Caco-2 (cell line): ENCODE results near the gene ATP6V0C. TPM values are rescaled to one million over a fixed set of nuclear protein-coding genes. Genes with fewer than 3 reads are reported as not detected.

Experiments
- BruUV-seq: library from RNA; stranded (reverse); fragments of 400-500 nt; replicated peaks from 2 replicates; lab custom pipeline; 2021; lab: Mats Ljungman, UMichigan
- CTCF ChIA-PET: fragments of 300-600 bp; sonication (Branson Sonifier 250); formaldehyde crosslinking; loops from one replicate; lab custom pipeline; 2022; ENCODE audit warnings: antibody characterized with exemption; lab: Charles Lee
- POLR2A ChIA-PET: fragments of 300-600 bp; sonication (Branson Sonifier 250); formaldehyde crosslinking; loops from one replicate; lab custom pipeline; 2022; ENCODE audit warnings: antibody characterized with exemption; lab: Charles Lee
- DNase-seq, 2 experiments: peaks; one replicate each; pipeline versions ENCODE4 v3.0.0 to v3.0.0-alpha.2; 2020 to 2022
- H3K27me3 ChIP-seq: replicated peaks from 2 replicates; pipeline ENCODE4 v1.6.0; 2011; ENCODE audit warnings: low read length; ENCODE audit not compliant: control insufficient read depth, insufficient read depth
- H3K36me3 ChIP-seq: 2 replicates; pipeline ENCODE4 v1.5.1; 2011; ENCODE audit warnings: low read length; ENCODE audit not compliant: control insufficient read depth, insufficient read depth
- H3K4me1 ChIP-seq: fragments of 250-450 bp; sonication (Bioruptor Pico); 2 replicates; pipeline ENCODE4 v1.5.1; 2020; ENCODE audit warnings: mild to moderate bottlenecking
- H3K4me3 ChIP-seq: 2 replicates; pipeline ENCODE4 v1.5.1; 2011; ENCODE audit warnings: low read depth, mild to moderate bottlenecking, control low read depth, low read length
- H3K9me3 ChIP-seq: fragments of 250-450 bp; sonication (Bioruptor Pico); 2 replicates; pipeline ENCODE4 v1.5.1; 2020; ENCODE audit warnings: mild to moderate bottlenecking, moderate library complexity
- H3K27ac Mint-ChIP-seq: one replicate; pipeline ENCODE4 v1.8.0; 2022; ENCODE audit warnings: mixed read lengths; ENCODE audit not compliant: unreplicated experiment
- H3K27me3 Mint-ChIP-seq: one replicate; pipeline ENCODE4 v1.8.0; 2022; ENCODE audit warnings: mixed read lengths; ENCODE audit not compliant: insufficient read depth, unreplicated experiment
- H3K36me3 Mint-ChIP-seq: one replicate; pipeline ENCODE4 v1.8.0; 2022; ENCODE audit warnings: mild to moderate bottlenecking, mixed read lengths; ENCODE audit not compliant: insufficient read depth, unreplicated experiment
- H3K4me1 Mint-ChIP-seq: one replicate; pipeline ENCODE4 v1.8.0; 2022; ENCODE audit warnings: low read depth, mixed read lengths; ENCODE audit not compliant: unreplicated experiment
- H3K4me3 Mint-ChIP-seq: one replicate; pipeline ENCODE4 v1.8.0; 2022; ENCODE audit warnings: mild to moderate bottlenecking, moderate library complexity, mixed read lengths; ENCODE audit not compliant: unreplicated experiment
- H3K9me3 Mint-ChIP-seq: one replicate; pipeline ENCODE4 v1.8.0; 2022; ENCODE audit warnings: mixed read lengths; ENCODE audit not compliant: unreplicated experiment
- CTCF ChIP-seq, 2 experiments: fragments of 200-600 bp in 1 of 2; IDR thresholded peaks; 1 replicate in 1 of 2; 2 replicates in 1 of 2; pipeline versions ENCODE4 v1.5.1 to v1.8.0; 2011 to 2022; ENCODE audit warnings: antibody characterized with exemption in 1 of 2, control low read depth in 1 of 2, inconsistent platforms in 1 of 2, low read depth in 1 of 2, low read length in 1 of 2, mild to moderate bottlenecking in 1 of 2, moderate library complexity in 1 of 2; ENCODE audit not compliant: insufficient read depth in 1 of 2, severe bottlenecking in 1 of 2, unreplicated experiment in 1 of 2
- intact Hi-C: fragments of 100-400 bp; cut with micrococcal nuclease; formaldehyde crosslinking; loops from one replicate; pipeline ENCODE4 v1.10.0; 2022; ENCODE audit not compliant: unreplicated experiment
- total RNA-seq: library from RNA; stranded (reverse); gene quantifications from 2 replicates; pipeline ENCODE4 v1.2.3, GENCODE V29; 2022

ATP6V0C gene
- total RNA-seq, 1 experiment from 2014 or later = 200 TPM

GRCh38 chr16:2507665-2508064 lies 6.1 kb upstream of the ATP6V0C start:
- intact Hi-C loops = loop anchor here (10.0 kb wide), 1 partner anchor 73 kb away; no protein-coding TSS in a partner anchor
- POLR2A ChIA-PET = no interaction called here
- Histone ChIP-seq H3K27me3 (no peaks in the 10 kb centered on the region), H3K36me3 (no peaks in the 10 kb centered on the region), H3K9me3 (no peaks in the 10 kb centered on the region), H3K4me1 (peaks cover 8% of the 10 kb centered on the region; the same call in 1 of the 2 replicates), H3K4me3 (no peak overlapping the region)
- Mint-ChIP-seq H3K27me3 (no peaks in the 10 kb centered on the region), H3K36me3 (peaks cover under 1% of the 10 kb centered on the region), H3K27ac (no peak overlapping the region), H3K9me3 (no peaks in the 10 kb centered on the region), H3K4me1 (no peaks in the 10 kb centered on the region), H3K4me3 (no peak overlapping the region)
- CTCF ChIA-PET = no interaction called here
- BruUV-seq = no TSS peak
- DNase-seq = no peak
- TF ChIP-seq CTCF (IDR thresholded peaks at IDR 0.05; ENCODE audit: insufficient read depth in 1 of 2, low read depth in 1 of 2, low read length in 1 of 2, severe bottlenecking in 1 of 2, unreplicated experiment in 1 of 2) = no peak

GRCh38 chr16:2508722-2509400 lies 4.9 kb upstream of the ATP6V0C start:
- intact Hi-C loops = loop anchor here (10.0 kb wide), 1 partner anchor 74 kb away; no protein-coding TSS in a partner anchor
- H3K9me3 ChIP-seq = no peaks in the 10 kb centered on the region
- no peaks in the 10 kb centered on the region for H3K36me3 ChIP-seq
- H3K4me3 Mint-ChIP-seq = no peak overlapping the region
- H3K4me1 ChIP-seq = peaks cover 7% of the 10 kb centered on the region; the same call in 1 of the 2 replicates
- no peak overlapping the region for H3K27ac Mint-ChIP-seq
- CTCF ChIA-PET = no interaction called here
- no peaks in the 10 kb centered on the region for H3K9me3 Mint-ChIP-seq
- H3K4me1 Mint-ChIP-seq = no peaks in the 10 kb centered on the region
- no peak for TF ChIP-seq CTCF (IDR thresholded peaks at IDR 0.05; ENCODE audit: insufficient read depth in 1 of 2, low read depth in 1 of 2, low read length in 1 of 2, severe bottlenecking in 1 of 2, unreplicated experiment in 1 of 2)
- no peak overlapping the region for H3K4me3 ChIP-seq
- H3K27me3 Mint-ChIP-seq = no peaks in the 10 kb centered on the region
- H3K27me3 ChIP-seq = no peaks in the 10 kb centered on the region
- DNase-seq = no peak
- POLR2A ChIA-PET = no interaction called here
- H3K36me3 Mint-ChIP-seq = peaks cover 12% of the 10 kb centered on the region
- no TSS peak for BruUV-seq

- H3K4me3 ChIP-seq = no peak overlapping the region
- Mint-ChIP-seq H3K27me3 (no peaks in the 10 kb centered on the region), H3K27ac (no peak overlapping the region), H3K36me3 (peaks cover 30% of the 10 kb centered on the region), H3K4me3 (no peak overlapping the region), H3K9me3 (no peaks in the 10 kb centered on the region), H3K4me1 (peaks cover 13% of the 10 kb centered on the region)
- ChIA-PET CTCF (interaction anchor here (2.1 kb wide), 1 partner anchor 10 kb away, joined by 8 read pairs; no protein-coding TSS in a partner anchor), POLR2A (no interaction called here)
- intact Hi-C loops = no loop called here
- H3K4me1 ChIP-seq = peaks cover 17% of the 10 kb centered on the region
- DNase-seq = no peak
- H3K36me3 ChIP-seq = peaks cover under 1% of the 10 kb centered on the region; the same call in 1 of the 2 replicates
- TF ChIP-seq CTCF (IDR thresholded peaks at IDR 0.05; ENCODE audit: insufficient read depth in 1 of 2, low read depth in 1 of 2, low read length in 1 of 2, severe bottlenecking in 1 of 2, unreplicated experiment in 1 of 2) = no peak
- H3K9me3 ChIP-seq = no peaks in the 10 kb centered on the region
- no TSS peak for BruUV-seq
- H3K27me3 ChIP-seq = no peaks in the 10 kb centered on the region
These were observed 2.5 kb upstream of the ATP6V0C start for GRCh38 chr16:2511128-2511800.
